HG03565 (cell line): ENCODE measurements around the gene LIMS1.
A peak's percentile ranks its signal among the peaks of the same experiment; 100 is the strongest.

Source experiments
- ATAC-seq: cut with Tn5 transposase; IDR thresholded peaks from one replicate; pipeline ENCODE4 v1.9.1; 2021; ENCODE audit warnings: mild to moderate bottlenecking, moderate library complexity; ENCODE audit not compliant: unreplicated experiment

LIMS1 gene

GRCh38 chr2:108613261-108614042, 79.2 kb downstream of the LIMS1 start:
- no peak for ATAC-seq

DNA sequence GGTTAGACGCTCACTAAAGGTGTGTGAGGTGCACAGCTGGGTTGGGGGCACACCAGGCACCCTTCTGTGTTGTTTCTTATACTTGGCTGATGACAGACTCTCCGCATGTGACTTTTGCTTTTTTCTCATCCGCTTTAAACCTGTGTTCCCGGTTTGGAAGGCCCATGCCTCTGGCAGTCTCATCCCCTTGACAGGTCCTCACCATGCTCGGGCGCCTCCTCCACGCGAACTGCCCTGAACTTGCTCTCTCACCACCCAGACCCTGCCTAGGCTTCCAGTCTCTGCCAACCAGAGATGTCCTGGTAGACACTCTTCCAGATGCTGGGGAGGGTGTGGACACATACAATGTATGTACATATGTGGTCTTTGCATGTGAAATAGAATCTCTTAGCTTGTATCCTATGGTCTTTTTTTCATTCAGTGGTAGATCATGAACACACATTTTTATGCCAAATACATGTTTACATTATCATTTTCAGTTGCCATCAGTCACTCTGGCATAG, 79.8 kb downstream of the LIMS1 start:
- no peak for ATAC-seq

DNA sequence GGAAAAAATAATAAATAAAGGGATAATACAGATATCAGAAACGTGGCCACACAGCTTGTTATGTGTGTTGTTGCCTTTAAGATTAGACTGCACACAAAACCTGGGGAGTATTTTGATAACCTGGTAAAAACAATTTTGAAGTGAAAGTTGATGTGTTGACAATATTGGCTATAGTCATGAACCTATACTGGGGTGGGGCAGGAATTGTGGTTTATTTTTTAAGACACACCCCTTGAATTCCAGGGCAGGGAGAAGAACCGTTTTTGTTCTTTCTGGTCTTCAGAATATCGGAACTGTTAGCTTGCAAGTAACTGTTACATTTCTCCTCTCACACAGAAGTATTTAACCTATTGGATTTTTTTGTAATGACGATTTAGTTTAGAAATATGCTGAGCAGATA, 80.4 kb downstream of the LIMS1 start:
- no peak for ATAC-seq

DNA sequence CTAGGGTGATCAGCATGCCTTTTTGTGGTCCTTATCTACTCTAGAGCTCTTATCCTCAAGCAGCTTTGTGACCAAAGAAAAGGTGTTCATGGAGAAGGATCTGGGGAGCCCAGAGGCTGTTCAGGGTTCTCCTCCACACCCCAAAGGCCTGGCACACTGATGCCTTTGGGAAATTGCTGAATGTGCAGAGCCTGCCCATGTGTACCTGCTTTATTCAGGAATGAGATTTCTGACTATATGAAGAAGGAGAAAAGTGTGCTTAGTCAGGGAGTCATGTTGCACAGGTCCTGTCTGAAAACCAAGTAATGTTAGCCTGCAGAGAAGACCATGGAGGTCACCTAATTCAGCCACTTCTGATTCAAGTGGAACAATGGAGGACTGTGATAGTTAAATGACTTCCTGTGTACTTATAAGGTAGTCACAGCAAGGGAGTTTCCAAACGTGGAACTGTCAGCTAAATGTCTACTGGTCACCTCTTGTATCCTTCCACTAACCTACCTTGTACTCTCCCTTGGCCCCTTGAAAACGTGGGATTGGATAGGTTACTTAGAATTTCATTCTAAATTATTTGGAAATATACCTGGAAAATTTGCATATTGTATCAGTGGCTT, 81.3 kb downstream of the LIMS1 start:
- no peak for ATAC-seq

DNA sequence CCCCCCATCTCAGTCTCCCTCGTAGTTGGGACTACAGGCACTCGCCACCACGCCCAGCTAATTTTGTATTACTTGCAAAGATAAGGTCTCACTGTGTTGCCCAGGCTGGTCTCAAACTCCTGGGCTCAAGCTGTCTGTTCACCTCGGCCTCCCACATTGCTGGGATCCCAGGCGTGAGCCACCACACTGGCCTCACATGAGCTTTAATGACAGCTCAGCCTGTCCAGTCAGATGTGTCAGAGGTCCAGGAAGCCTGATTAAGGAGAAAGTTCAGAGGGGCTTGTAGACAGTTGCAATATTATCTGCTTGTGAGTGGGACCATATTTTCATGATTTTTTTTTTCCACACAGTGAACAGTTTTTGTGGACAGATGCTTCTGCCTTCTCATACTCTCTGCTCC, 82.0 kb downstream of the LIMS1 start:
- no peak for ATAC-seq

DNA sequence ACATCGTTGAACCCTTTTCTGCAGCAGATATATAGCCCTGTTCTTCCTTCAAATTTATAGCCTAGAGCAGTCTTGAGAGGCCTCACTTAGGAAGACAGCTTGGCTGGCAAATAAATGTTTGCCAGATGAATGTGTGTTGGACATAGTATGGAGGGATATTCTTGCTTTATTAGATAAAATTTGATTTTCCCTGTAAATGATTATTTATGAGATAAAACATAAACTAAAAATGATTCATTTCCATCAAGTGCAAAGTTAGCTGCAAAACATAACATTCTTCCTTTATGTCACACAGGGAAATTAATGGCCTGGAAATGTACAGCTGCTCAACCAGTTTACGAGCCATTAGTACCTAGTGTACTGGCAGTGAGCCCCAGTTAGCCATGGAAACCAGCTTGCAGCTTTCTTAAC, 82.5 kb downstream of the LIMS1 start:
- no peak for ATAC-seq

DNA sequence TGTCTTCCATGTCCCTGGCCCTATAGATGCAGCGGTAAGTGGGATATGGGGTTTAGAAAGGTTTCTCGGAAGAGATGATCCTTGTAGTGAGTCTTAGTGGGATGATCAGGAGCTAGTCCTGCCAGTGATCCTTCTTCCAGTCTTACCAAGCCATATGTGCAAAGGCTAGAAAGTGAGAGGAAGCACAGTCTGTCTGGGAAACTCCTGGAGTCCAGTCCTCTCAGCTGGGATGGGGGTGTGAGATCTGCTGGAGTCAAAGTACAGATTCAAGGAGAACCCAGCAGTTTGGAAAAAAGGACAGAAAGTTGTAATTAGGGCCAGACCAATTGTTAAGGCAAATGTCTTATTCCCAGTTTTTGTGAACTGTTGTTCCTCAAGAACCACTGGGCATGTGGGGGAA, 83.3 kb downstream of the LIMS1 start:
- ATAC-seq, result no peak

GRCh38 chr2:108619925-108620620, 85.8 kb downstream of the LIMS1 start:
- ATAC-seq, result no peak

GRCh38 chr2:108620656-108621055, 86.4 kb downstream of the LIMS1 start:
- no peak for ATAC-seq

- ATAC-seq, result peak; percentile 99
Measured at GRCh38 chr2:108621087-108621559, 86.9 kb downstream of the LIMS1 start.

DNA sequence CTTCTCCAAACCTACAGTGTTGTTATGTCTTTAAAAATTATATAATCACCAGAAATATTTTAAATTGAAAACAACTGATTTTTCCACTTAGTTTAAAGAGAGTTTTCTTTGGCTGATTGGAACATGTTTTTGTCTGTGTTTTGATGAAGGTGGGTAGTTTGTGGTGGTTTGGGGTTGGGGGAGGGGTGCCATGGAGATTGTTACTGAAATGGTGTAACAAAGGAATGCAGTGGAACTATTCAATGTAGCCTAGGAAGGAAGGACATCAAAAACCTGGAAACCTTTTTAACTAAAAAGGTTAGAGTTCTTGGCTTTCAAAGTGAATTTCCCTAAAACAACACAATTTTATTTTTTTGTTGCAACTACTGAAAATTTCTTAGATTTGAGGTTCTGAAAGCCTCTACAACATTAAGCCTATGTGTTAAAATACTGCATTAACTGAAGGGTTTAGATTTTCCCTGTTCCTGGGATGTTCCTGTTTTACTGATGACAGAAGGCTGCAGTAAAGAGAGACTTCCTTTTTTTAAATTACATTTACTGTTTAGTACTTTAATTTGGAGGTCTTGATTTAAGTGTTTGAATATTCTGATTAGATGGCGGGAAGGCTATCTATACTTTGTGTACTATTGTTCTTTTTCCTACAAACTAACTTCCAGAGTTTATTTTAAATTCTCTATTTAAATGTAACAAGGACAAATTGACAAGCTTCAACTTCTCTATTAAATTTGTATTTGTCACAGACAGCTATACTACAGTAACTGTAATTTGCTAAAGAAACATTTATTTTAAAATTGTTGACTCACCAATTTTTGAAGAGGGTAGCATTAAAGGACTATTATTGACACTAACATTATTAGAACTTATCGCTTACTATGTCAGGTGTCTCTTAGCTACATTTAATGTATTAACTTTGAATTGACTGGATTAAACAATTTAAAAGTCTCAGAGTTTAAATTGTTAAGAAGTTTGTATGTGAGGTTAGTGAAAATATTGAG, 87.7 kb downstream of the LIMS1 start:
- no peak for ATAC-seq

- no peak for ATAC-seq
Measured at GRCh38 chr2:108623616-108624015, 89.3 kb downstream of the LIMS1 start.

- no peak for ATAC-seq
Measured at GRCh38 chr2:108625186-108625827, 91.0 kb downstream of the LIMS1 start.

DNA sequence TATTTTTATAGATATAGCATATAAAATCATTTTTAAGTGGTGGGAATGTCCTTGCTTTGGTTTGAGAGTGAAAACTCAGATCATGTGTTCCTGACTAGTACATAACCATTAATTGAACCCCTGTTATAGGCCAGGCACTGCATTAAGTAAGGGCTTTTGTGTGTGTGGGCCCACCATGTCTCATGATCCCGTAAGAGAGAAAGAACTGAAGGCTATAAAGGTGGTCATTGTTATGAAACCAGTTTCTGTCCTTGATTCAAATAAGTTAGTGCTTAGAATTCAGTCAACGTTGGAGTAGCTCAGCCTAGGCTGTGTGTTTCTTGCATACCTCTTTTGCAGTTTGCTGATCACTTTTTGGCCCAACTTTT, 91.5 kb downstream of the LIMS1 start:
- no peak for ATAC-seq

GRCh38 chr2:108626995-108627394, 92.7 kb downstream of the LIMS1 start:
- ATAC-seq, result no peak

DNA sequence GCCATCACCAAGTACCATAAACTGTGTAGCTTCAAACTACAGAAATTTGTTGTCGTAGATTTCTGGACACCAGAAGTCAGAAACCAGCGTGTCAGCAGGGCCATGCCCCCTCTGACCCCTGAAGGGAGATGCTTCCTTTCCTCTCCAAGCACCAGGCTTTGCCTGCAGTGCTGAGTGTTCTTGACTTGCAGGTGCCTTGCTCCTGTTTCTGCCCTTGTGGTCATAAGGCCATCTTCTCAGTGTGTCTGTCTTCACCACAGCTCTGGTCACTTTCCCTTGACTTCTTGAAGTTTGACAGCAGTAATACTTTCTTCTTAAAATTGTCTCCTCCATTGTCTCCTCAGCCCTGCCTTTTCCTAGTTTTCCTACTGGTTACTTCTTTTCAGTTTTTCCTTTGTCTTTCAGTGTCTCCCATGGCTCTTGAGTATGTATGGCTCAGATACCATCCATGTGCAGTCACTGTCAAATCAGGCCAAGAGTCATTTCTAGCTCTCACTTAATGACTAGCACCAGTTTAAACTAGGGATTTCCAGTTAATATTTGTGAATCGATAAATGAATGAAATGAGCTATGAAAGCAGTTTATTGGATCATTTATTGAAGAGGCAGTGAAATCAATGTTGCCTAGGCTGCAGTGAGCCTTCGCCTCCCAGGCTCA, 93.8 kb downstream of the LIMS1 start:
- ATAC-seq, result no peak

- ATAC-seq, result no peak
Measured at GRCh38 chr2:108628936-108629335, 94.7 kb downstream of the LIMS1 start.

DNA sequence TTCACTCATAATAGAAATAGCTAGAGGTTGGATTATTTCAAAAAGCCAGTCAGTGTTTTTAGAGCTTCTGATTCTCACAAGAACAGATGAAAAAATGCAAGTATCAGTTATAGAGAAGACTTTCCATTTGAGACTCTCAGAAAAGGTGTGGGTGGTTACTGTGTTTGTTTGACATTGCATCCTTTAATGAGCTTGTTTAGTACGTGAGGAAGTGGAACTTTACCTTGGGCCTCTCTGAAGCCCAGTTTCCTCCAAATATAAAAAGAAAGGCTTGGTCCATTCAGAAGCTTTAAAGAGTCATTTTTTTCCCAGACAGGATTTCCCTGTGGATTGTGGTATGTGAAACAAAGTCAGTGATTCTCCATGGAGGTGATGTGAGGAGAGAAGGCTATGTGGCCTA, 95.1 kb downstream of the LIMS1 start:
- peak; percentile 79 for ATAC-seq

- no peak for ATAC-seq
Measured at GRCh38 chr2:108630567-108631405, 96.5 kb downstream of the LIMS1 start.
